WTC11 (cell line): ENCODE data around the gene SENP5. TPM values are rescaled to one million over a fixed set of nuclear protein-coding genes. Genes with fewer than 3 reads are reported as not detected.

Experiments used
- ATAC-seq: fragments of 200-7000 bp; cut with Tn5 transposase; 2 replicates; pipeline ENCODE4 v1.10.0; 2021; ENCODE audit warnings: mild to moderate bottlenecking, moderate library complexity
- Bru-seq: library from RNA; stranded (reverse); fragments of 400-500 nt; gene quantifications from one replicate; lab custom pipeline; 2021; lab: Mats Ljungman, UMichigan
- CTCF ChIA-PET: fragments of 300-600 bp; sonication (Branson Sonifier 250); formaldehyde crosslinking; loops from one replicate; lab custom pipeline; 2021; ENCODE audit warnings: antibody characterized with exemption; lab: Charles Lee
- POLR2A ChIA-PET: fragments of 350-600 bp; sonication (Branson Sonifier 250); formaldehyde crosslinking; loops from one replicate; lab custom pipeline; 2021; ENCODE audit warnings: antibody characterized with exemption; lab: Charles Lee
- DNase-seq: peaks from one replicate; pipeline ENCODE4 v3.0.0; 2021; ENCODE audit warnings: low spot score
- H3K27ac Mint-ChIP-seq: 2 replicates; pipeline ENCODE4 v1.8.0; 2021; ENCODE audit warnings: mixed read lengths
- H3K27me3 Mint-ChIP-seq: 2 replicates; pipeline ENCODE4 v1.8.0; 2021; ENCODE audit warnings: low read depth, mild to moderate bottlenecking, moderate library complexity, mixed read lengths
- H3K36me3 Mint-ChIP-seq: 2 replicates; pipeline ENCODE4 v1.8.0; 2021; ENCODE audit warnings: mixed read lengths
- H3K4me1 Mint-ChIP-seq: 2 replicates; pipeline ENCODE4 v1.8.0; 2022; ENCODE audit warnings: mixed read lengths
- H3K4me3 Mint-ChIP-seq: 2 replicates; pipeline ENCODE4 v1.8.0; 2021; ENCODE audit warnings: mild to moderate bottlenecking, moderate library complexity, mixed read lengths
- H3K9me3 Mint-ChIP-seq: 2 replicates; pipeline ENCODE4 v1.8.0; 2021; ENCODE audit warnings: mixed read lengths
- E2F4 ChIP-seq: sonication (generic); formaldehyde crosslinking; IDR thresholded peaks from 2 replicates; pipeline ENCODE4 v1.8.1; 2022; ENCODE audit warnings: low read depth, mild to moderate bottlenecking, moderate library complexity, missing genetic modification reagents, borderline replicate concordance
- ERG ChIP-seq: fragments of 250-450 bp; sonication (Bioruptor Pico); IDR thresholded peaks from 2 replicates; pipeline ENCODE4 v1.8.0; 2021; ENCODE audit warnings: mild to moderate bottlenecking
- HMGA2 ChIP-seq: fragments of 250-450 bp; sonication (Bioruptor Pico); IDR thresholded peaks from 2 replicates; pipeline ENCODE4 v1.4.0; 2021; ENCODE audit warnings: mild to moderate bottlenecking, moderate library complexity
- IRF1 ChIP-seq: sonication (generic); formaldehyde crosslinking; IDR thresholded peaks from 2 replicates; pipeline ENCODE4 v1.8.0; 2023; ENCODE audit warnings: missing genetic modification reagents
- MXD4 ChIP-seq: fragments of 250-450 bp; sonication (Bioruptor Pico); IDR thresholded peaks from 2 replicates; pipeline ENCODE4 v1.8.0; 2021; ENCODE audit warnings: mild to moderate bottlenecking, moderate library complexity, borderline replicate concordance
- NFATC4 ChIP-seq: fragments of 250-450 bp; sonication (Bioruptor Pico); IDR thresholded peaks from 2 replicates; pipeline ENCODE4 v1.9.0; 2021; ENCODE audit warnings: mild to moderate bottlenecking
- NR1H2 ChIP-seq: sonication (generic); formaldehyde crosslinking; IDR thresholded peaks from 2 replicates; pipeline ENCODE4 v1.9.0; 2021; ENCODE audit warnings: mild to moderate bottlenecking, moderate library complexity, missing genetic modification reagents
- OVOL2 ChIP-seq: fragments of 250-450 bp; sonication (Bioruptor Pico); IDR thresholded peaks from 2 replicates; pipeline ENCODE4 v1.9.0; 2021; ENCODE audit warnings: mild to moderate bottlenecking, borderline replicate concordance
- RELA ChIP-seq: sonication (generic); formaldehyde crosslinking; IDR thresholded peaks from 2 replicates; pipeline ENCODE4 v1.8.1; 2022; ENCODE audit warnings: missing genetic modification reagents, mild to moderate bottlenecking, borderline replicate concordance
- RORB ChIP-seq: fragments of 250-450 bp; sonication (Bioruptor Pico); IDR thresholded peaks from 2 replicates; pipeline ENCODE4 v1.9.0; 2021; ENCODE audit warnings: mild to moderate bottlenecking
- SMAD3 ChIP-seq: sonication (generic); formaldehyde crosslinking; IDR thresholded peaks from 2 replicates; pipeline ENCODE4 v1.8.0; 2022; ENCODE audit warnings: missing genetic modification reagents, mild to moderate bottlenecking, borderline replicate concordance
- STAT6 ChIP-seq: sonication (generic); formaldehyde crosslinking; conservative IDR thresholded peaks from 2 replicates; pipeline ENCODE4 v1.8.1; 2023; ENCODE audit warnings: mild to moderate bottlenecking, low read depth, missing genetic modification reagents, moderate library complexity
- TCF7 ChIP-seq: sonication (generic); formaldehyde crosslinking; IDR thresholded peaks from 2 replicates; pipeline ENCODE4 v1.8.0; 2022; ENCODE audit warnings: mild to moderate bottlenecking, low read depth, missing genetic modification reagents, moderate library complexity
- USF2 ChIP-seq: sonication (generic); formaldehyde crosslinking; IDR thresholded peaks from 2 replicates; pipeline ENCODE4 v1.8.1; 2023; ENCODE audit warnings: mild to moderate bottlenecking, missing genetic modification reagents, moderate library complexity
- ZBTB21 ChIP-seq: sonication (generic); formaldehyde crosslinking; IDR thresholded peaks from 2 replicates; pipeline ENCODE4 v1.8.1; 2023; ENCODE audit warnings: mild to moderate bottlenecking, missing genetic modification reagents, borderline replicate concordance
- ZNF121 ChIP-seq: sonication (generic); formaldehyde crosslinking; IDR thresholded peaks from 2 replicates; pipeline ENCODE4 v1.8.0; 2023; ENCODE audit warnings: missing genetic modification reagents
- long read RNA-seq, 3 experiments: library from RNA in 1 of 3; library from capped mRNA in 1 of 3; library from polyadenylated mRNA in 1 of 3; unstranded in 2 of 3; stranded (forward) in 1 of 3; transcript quantifications; one replicate each; pipeline ENCODE4 v2.0.0, GENCODE V29; 2021
- total RNA-seq: library from RNA; stranded (reverse); gene quantifications from 3 replicates; pipeline ENCODE4 v1.2.3, GENCODE V29; 2021
- TF ChIP-seq, protein P1 (sequence below): sonication (generic); formaldehyde crosslinking; conservative IDR thresholded peaks from 2 replicates; pipeline ENCODE4 v1.8.1; 2022; ENCODE audit warnings: mild to moderate bottlenecking, missing genetic modification reagents
- TF ChIP-seq, protein P2 (sequence below): fragments of 250-450 bp; sonication (Bioruptor Pico); IDR thresholded peaks from 2 replicates; pipeline ENCODE4 v2.1.2; 2022; ENCODE audit warnings: mild to moderate bottlenecking, moderate library complexity
- TF ChIP-seq, protein P3 (sequence below): sonication (generic); formaldehyde crosslinking; IDR thresholded peaks from 2 replicates; pipeline ENCODE4 v1.8.0; 2022; ENCODE audit warnings: missing genetic modification reagents

The SENP5 gene, protein sequence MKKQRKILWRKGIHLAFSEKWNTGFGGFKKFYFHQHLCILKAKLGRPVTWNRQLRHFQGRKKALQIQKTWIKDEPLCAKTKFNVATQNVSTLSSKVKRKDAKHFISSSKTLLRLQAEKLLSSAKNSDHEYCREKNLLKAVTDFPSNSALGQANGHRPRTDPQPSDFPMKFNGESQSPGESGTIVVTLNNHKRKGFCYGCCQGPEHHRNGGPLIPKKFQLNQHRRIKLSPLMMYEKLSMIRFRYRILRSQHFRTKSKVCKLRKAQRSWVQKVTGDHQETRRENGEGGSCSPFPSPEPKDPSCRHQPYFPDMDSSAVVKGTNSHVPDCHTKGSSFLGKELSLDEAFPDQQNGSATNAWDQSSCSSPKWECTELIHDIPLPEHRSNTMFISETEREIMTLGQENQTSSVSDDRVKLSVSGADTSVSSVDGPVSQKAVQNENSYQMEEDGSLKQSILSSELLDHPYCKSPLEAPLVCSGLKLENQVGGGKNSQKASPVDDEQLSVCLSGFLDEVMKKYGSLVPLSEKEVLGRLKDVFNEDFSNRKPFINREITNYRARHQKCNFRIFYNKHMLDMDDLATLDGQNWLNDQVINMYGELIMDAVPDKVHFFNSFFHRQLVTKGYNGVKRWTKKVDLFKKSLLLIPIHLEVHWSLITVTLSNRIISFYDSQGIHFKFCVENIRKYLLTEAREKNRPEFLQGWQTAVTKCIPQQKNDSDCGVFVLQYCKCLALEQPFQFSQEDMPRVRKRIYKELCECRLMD
- total RNA-seq = 25.0 to 30.8 TPM (median 26.2 TPM) in 3 replicates
- Bru-seq, nascent RNA = percentile 83 among the genes with signal in this experiment
- long read RNA-seq, experiment 1, full-length matches to known transcripts = 14 of 19 reads
- long read RNA-seq, experiment 1, partial matches to known transcripts = 0 of 19 reads
- long read RNA-seq, experiment 1, other reads (novel, unspliced or antisense) = 5 of 19 reads
- long read RNA-seq, experiment 2, partial matches to known transcripts = 2 of 11 reads
- long read RNA-seq, experiment 2, other reads (novel, unspliced or antisense) = 9 of 11 reads
- long read RNA-seq, experiment 3 = 0 reads

GRCh38 chr3:196867507-196868296 lies at the start of gene SENP5:
TSS of gene SENP5 (plus strand) at chr3:196867920. CDS start at chr3:196885182, 17,262 bp downstream.
- ATAC-seq (peak; percentile 96), DNase-seq (peak; percentile 87)
- ChIA-PET CTCF (interaction anchor here (0.6 to 2.4 kb wide), 12 partner anchors 30 to 339 kb away, joined by 3 to 15 read pairs (median 4); partner anchors contain the start of genes FBXO45, NCBP2, PAK2 and WDR53), POLR2A (interaction anchor here (0.6 to 1.9 kb wide), 9 partner anchors 9 to 299 kb away, joined by 3 to 16 read pairs (median 4); partner anchors contain the start of genes CEP19, FBXO45, NCBP2 and PAK2)
- H3K4me1 Mint-ChIP-seq = peaks cover 11% of the 10 kb centered on the region; the same call in 1 of the 2 replicates
- peak within 1 kb of the TSS; percentile 97 for H3K4me3 Mint-ChIP-seq
- H3K9me3 Mint-ChIP-seq = peaks cover 12% of the 10 kb centered on the region
- peak within 1 kb of the TSS; percentile 97 for H3K27ac Mint-ChIP-seq
- H3K36me3 Mint-ChIP-seq = 0 out of 2 replicates have a peak, but pooled peaks cover 8% of the 10 kb centered on the region
- no peaks in the 10 kb centered on the region for H3K27me3 Mint-ChIP-seq
- TF ChIP-seq HMGA2 (CRISPR knock-in tag) (no peak), USF2 (CRISPR knock-in tag) (no peak), NFATC4 (CRISPR knock-in tag) (no peak), NR1H2 (CRISPR knock-in tag) (no peak), RORB (CRISPR knock-in tag) (no peak), MXD4 (CRISPR knock-in tag) (no peak), ZBTB21 (no peak), TCF7 (CRISPR knock-in tag) (no peak), SMAD3 (peak; percentile 19; the same call in 1 of the 2 replicates), OVOL2 (CRISPR knock-in tag) (no peak; the same call in 1 of the 2 replicates), STAT6 (CRISPR knock-in tag) (no peak), ERG (CRISPR knock-in tag) (no peak), RELA (CRISPR knock-in tag) (peak; percentile 62; the same call in 1 of the 2 replicates), IRF1 (no peak), ZNF121 (CRISPR knock-in tag) (no peak), E2F4 (CRISPR knock-in tag) (peak; percentile 67; the same call in 1 of the 2 replicates)
- TF ChIP-seq, protein P1, sequence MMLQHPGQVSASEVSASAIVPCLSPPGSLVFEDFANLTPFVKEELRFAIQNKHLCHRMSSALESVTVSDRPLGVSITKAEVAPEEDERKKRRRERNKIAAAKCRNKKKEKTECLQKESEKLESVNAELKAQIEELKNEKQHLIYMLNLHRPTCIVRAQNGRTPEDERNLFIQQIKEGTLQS = no peak
- TF ChIP-seq, protein P2, sequence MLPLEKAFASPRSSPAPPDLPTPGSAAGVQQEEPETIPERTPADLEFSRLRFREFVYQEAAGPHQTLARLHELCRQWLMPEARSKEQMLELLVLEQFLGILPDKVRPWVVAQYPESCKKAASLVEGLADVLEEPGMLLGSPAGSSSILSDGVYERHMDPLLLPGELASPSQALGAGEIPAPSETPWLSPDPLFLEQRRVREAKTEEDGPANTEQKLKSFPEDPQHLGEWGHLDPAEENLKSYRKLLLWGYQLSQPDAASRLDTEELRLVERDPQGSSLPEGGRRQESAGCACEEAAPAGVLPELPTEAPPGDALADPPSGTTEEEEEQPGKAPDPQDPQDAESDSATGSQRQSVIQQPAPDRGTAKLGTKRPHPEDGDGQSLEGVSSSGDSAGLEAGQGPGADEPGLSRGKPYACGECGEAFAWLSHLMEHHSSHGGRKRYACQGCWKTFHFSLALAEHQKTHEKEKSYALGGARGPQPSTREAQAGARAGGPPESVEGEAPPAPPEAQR (CRISPR knock-in tag) = no peak
- TF ChIP-seq, protein P3, sequence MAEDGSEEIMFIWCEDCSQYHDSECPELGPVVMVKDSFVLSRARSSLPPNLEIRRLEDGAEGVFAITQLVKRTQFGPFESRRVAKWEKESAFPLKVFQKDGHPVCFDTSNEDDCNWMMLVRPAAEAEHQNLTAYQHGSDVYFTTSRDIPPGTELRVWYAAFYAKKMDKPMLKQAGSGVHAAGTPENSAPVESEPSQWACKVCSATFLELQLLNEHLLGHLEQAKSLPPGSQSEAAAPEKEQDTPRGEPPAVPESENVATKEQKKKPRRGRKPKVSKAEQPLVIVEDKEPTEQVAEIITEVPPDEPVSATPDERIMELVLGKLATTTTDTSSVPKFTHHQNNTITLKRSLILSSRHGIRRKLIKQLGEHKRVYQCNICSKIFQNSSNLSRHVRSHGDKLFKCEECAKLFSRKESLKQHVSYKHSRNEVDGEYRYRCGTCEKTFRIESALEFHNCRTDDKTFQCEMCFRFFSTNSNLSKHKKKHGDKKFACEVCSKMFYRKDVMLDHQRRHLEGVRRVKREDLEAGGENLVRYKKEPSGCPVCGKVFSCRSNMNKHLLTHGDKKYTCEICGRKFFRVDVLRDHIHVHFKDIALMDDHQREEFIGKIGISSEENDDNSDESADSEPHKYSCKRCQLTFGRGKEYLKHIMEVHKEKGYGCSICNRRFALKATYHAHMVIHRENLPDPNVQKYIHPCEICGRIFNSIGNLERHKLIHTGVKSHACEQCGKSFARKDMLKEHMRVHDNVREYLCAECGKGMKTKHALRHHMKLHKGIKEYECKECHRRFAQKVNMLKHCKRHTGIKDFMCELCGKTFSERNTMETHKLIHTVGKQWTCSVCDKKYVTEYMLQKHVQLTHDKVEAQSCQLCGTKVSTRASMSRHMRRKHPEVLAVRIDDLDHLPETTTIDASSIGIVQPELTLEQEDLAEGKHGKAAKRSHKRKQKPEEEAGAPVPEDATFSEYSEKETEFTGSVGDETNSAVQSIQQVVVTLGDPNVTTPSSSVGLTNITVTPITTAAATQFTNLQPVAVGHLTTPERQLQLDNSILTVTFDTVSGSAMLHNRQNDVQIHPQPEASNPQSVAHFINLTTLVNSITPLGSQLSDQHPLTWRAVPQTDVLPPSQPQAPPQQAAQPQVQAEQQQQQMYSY (CRISPR knock-in tag) = no peak
